ENCODE data around the gene PTGER1. TPM values are rescaled to one million over a fixed set of nuclear protein-coding genes. Genes with fewer than 3 reads are reported as not detected.

The PTGER1 gene
- total and polyA plus RNA-seq, 9 of the 15 experiments (the other 6 are each of a cell fraction or from before 2014, with no cell fraction given): 0.06 to 0.36 (median 0.31) TPM; not detected in 5

DNA sequence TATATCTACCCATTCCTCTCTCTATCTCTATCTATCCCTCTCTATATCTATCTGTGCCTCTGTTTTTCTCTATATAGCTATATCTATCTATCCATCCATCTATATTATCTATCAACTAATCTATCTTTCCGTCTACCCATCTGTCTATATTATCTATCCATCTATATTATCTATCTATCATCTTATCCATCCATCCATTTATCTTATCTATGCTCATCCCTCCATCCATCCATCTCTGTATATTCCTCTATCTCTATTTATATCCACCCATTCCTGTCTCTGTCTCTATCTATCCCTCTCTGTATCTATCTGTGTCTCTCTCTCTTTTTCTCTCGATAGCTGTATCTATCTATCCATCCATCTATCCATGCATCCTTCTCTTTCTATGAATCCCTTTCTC, 14.2 kb downstream of the PTGER1 start:
- BruUV-seq (replicated peaks): no TSS peak
- intact Hi-C loops (cut with micrococcal nuclease) (no loop called here), in situ Hi-C loops (cut with MboI) (no loop called here)
- Histone ChIP-seq H3K9me3 (replicated peaks; ENCODE audit: control insufficient read depth, insufficient read depth, low read depth, low read length) (no peaks in the 10 kb centered on the region), H3K27ac (ENCODE audit: extremely low read depth, low read depth, low read length) (no peak overlapping the region), H3K4me3 (no peak overlapping the region), H3K27me3 (ENCODE audit: control insufficient read depth in 2 of 2, insufficient read depth in 2 of 2, low read length in 2 of 2) (no peaks in the 10 kb centered on the region), H3K79me2 (ENCODE audit: control insufficient read depth, insufficient read depth, low read length) (no peaks in the 10 kb centered on the region), H3K36me3 (ENCODE audit: control insufficient read depth, insufficient read depth, low read length) (peaks cover 62% of the 10 kb centered on the region; the same call in 2 of the 3 replicates), H2AFZ (ENCODE audit: low read depth, low read length) (no peak overlapping the region), H3K4me2 (ENCODE audit: insufficient read depth, low read length) (no peak overlapping the region), H3K9ac (ENCODE audit: insufficient read depth in 1 of 2, low read depth in 2 of 2, low read length in 2 of 2) (no peak overlapping the region), H4K20me1 (replicated peaks; ENCODE audit: control insufficient read depth, insufficient read depth, low read length) (no peaks in the 10 kb centered on the region), H3K4me1 (replicated peaks in 1 of 2; ENCODE audit: control insufficient read depth in 2 of 2, insufficient read depth in 2 of 2, low read length in 2 of 2) (peaks cover 0 to 5% of the 10 kb centered on the region in 2 experiments; a peak in 2 of 5 replicates), H3K9me1 (ENCODE audit: control insufficient read depth, insufficient read depth, low read length) (no peaks in the 10 kb centered on the region)
- TF ChIP-seq SMARCE1 (IDR thresholded peaks at IDR 0.05) (no peak), JUNB (CRISPR knock-in tag; conservative IDR thresholded peaks at IDR 0.05) (no peak), DACH1 (IDR thresholded peaks at IDR 0.05; ENCODE audit: partially characterized antibody) (peak; percentile 1), ZNF143 (CRISPR knock-in tag; IDR thresholded peaks at IDR 0.05) (no peak), MIER1 (IDR thresholded peaks at IDR 0.05; ENCODE audit: low read depth) (no peak), SRSF1 (IDR thresholded peaks at IDR 0.05; ENCODE audit: low read depth, low read length) (no peak), BDP1 (IDR thresholded peaks at IDR 0.05; ENCODE audit: insufficient read depth, insufficient read length) (no peak), ZBTB2 (IDR thresholded peaks at IDR 0.05) (peak; percentile 68; the same call in 1 of the 2 replicates)
- TF ChIP-seq, protein P1, sequence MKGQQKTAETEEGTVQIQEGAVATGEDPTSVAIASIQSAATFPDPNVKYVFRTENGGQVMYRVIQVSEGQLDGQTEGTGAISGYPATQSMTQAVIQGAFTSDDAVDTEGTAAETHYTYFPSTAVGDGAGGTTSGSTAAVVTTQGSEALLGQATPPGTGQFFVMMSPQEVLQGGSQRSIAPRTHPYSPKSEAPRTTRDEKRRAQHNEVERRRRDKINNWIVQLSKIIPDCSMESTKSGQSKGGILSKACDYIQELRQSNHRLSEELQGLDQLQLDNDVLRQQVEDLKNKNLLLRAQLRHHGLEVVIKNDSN (CRISPR knock-in tag; IDR thresholded peaks at IDR 0.05): no peak
- DNase-seq (ENCODE audit: extremely low read depth in 1 of 4, low spot score in 3 of 4): no peak
- no peak for ATAC-seq
- no peak for FAIRE-seq
- ChIA-PET POLR2A (no interaction called here), CTCF (ENCODE audit: low intra/inter-chr PET ratio) (no interaction called here)
- 76% methylated on average over 2 of the region's 2 CpGs for WGBS (ENCODE audit: insufficient coverage, low coverage, missing lambda C conversion rate)
